ENCODE results near the gene WDR7. TPM values are rescaled to one million over a fixed set of nuclear protein-coding genes. Genes with fewer than 3 reads are reported as not detected.
"Not testable (repeated sequence)": the region's sequence is repeated elsewhere in the genome, so short reads cannot be mapped to it uniquely, and the experiment has no call there.

The WDR7 gene
- total RNA-seq, 1 experiment from 2014 or later = 11.5 TPM

DNA sequence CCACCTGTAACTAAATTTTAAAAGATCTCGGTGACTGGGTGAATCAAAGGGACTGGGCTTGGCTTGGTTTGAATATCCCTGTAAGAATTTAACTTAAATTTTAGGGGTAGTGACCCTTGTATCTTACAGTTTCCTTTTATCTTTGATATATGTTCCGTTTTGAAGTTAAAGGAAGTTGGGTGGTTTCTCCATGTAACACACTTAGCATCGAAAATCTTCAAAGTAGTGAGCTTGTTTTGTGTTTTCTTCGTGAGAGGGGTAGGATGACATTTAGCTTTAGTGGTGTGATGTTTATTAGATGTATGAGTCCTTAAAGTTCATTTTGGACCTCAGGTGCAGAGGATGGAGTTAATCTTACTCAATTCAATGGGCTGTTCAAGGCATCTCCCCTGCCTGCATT is 1.6 kb downstream of the WDR7 start:
- H3K27ac ChIP-seq (ENCODE audit: low read depth, low read length) = no peak overlapping the region
- H3K4me2 ChIP-seq (ENCODE audit: low read length) = peak overlapping the region; percentile 82; the same call in 1 of the 2 replicates
- no peaks in the 10 kb centered on the region for H3K36me3 ChIP-seq (ENCODE audit: control insufficient read depth in 1 of 2, insufficient read depth in 2 of 2, low read length in 2 of 2)
- DNase-seq (ENCODE audit: low read depth, low spot score) (no peak), ATAC-seq (no peak)
- TF ChIP-seq, protein P1, sequence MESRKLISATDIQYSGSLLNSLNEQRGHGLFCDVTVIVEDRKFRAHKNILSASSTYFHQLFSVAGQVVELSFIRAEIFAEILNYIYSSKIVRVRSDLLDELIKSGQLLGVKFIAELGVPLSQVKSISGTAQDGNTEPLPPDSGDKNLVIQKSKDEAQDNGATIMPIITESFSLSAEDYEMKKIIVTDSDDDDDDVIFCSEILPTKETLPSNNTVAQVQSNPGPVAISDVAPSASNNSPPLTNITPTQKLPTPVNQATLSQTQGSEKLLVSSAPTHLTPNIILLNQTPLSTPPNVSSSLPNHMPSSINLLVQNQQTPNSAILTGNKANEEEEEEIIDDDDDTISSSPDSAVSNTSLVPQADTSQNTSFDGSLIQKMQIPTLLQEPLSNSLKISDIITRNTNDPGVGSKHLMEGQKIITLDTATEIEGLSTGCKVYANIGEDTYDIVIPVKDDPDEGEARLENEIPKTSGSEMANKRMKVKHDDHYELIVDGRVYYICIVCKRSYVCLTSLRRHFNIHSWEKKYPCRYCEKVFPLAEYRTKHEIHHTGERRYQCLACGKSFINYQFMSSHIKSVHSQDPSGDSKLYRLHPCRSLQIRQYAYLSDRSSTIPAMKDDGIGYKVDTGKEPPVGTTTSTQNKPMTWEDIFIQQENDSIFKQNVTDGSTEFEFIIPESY (IDR thresholded peaks at IDR 0.05; ENCODE audit: extremely low read depth, insufficient replicate concordance, low read length) = no peak
- no peak for TF ChIP-seq ZFX (IDR thresholded peaks at IDR 0.05)
- TF ChIP-seq POLR2A (IDR thresholded peaks at IDR 0.05; ENCODE audit: borderline replicate concordance, extremely low read depth, insufficient read depth, insufficient read length) = no peak
- no peak for TF ChIP-seq EZH2 (IDR thresholded peaks at IDR 0.05)
- TF ChIP-seq, protein P2, sequence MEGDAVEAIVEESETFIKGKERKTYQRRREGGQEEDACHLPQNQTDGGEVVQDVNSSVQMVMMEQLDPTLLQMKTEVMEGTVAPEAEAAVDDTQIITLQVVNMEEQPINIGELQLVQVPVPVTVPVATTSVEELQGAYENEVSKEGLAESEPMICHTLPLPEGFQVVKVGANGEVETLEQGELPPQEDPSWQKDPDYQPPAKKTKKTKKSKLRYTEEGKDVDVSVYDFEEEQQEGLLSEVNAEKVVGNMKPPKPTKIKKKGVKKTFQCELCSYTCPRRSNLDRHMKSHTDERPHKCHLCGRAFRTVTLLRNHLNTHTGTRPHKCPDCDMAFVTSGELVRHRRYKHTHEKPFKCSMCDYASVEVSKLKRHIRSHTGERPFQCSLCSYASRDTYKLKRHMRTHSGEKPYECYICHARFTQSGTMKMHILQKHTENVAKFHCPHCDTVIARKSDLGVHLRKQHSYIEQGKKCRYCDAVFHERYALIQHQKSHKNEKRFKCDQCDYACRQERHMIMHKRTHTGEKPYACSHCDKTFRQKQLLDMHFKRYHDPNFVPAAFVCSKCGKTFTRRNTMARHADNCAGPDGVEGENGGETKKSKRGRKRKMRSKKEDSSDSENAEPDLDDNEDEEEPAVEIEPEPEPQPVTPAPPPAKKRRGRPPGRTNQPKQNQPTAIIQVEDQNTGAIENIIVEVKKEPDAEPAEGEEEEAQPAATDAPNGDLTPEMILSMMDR (IDR thresholded peaks at IDR 0.05 in 2 of 3, conservative IDR thresholded peaks at IDR 0.05 in 1 of 3; ENCODE audit: borderline replicate concordance in 1 of 3, insufficient read depth in 1 of 3, low read depth in 2 of 3, low read length in 2 of 3) = no peak
- H3K9me2 ChIP-seq (ENCODE audit: insufficient read depth) = no peaks in the 10 kb centered on the region
- H3K9me3 ChIP-seq (ENCODE audit: control insufficient read depth in 1 of 2, insufficient read depth in 1 of 2, low read depth in 1 of 2, low read length in 2 of 2) = no peaks in the 10 kb centered on the region
- H3K4me3 ChIP-seq (replicated peaks in 1 of 2; ENCODE audit: low read depth in 1 of 2, low read length in 2 of 2) = no peak overlapping the region
- BruUV-seq (replicated peaks) = no TSS peak
- RAD21 ChIA-PET (ENCODE audit: low non-redundant PET in 1 of 2, low total read pairs in 2 of 2, uncharacterized antibody in 2 of 2, unreplicated experiment in 2 of 2) = no interaction called here
- no peaks in the 10 kb centered on the region for H3K27me3 ChIP-seq (ENCODE audit: insufficient read depth, low read length)
- H4K20me1 ChIP-seq (ENCODE audit: insufficient read depth) = no peaks in the 10 kb centered on the region
- H2AFZ ChIP-seq (ENCODE audit: low read depth, low read length, poor library complexity, severe bottlenecking) = no peak overlapping the region
- H3K4me1 ChIP-seq (ENCODE audit: control insufficient read depth in 1 of 2, insufficient read depth in 2 of 2, low read length in 2 of 2) = peaks cover 0 to 16% of the 10 kb centered on the region in 2 experiments; a peak in 3 of 4 replicates
- peaks cover 25% of the 10 kb centered on the region for H3K79me2 ChIP-seq (ENCODE audit: insufficient read depth, low read length)
- H3K9ac ChIP-seq (ENCODE audit: low read length) = no peak overlapping the region
- POLR2A ChIA-PET = no interaction called here
- CTCF ChIA-PET = no interaction called here
- intact Hi-C loops (cut with micrococcal nuclease) = no loop called here

DNA sequence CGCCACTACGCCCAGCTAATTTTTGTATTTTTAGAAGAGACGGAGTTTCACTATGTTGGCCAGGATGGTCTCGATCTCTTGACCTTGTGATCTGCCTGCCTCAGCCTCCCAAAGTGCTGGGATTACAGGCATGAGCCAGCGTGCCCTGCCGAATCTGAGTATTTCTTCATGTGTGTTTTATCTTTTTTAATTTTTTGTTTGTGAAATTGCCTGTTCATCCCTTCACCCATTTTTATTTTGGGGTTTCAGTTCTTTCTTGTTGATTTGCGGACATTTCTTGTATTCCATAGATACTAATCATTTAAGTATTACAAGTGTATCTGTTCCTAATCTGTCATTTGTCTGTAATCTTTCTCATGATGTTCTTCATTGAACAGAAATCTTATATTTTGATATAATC is 3.1 kb downstream of the WDR7 start:
- H4K20me1 ChIP-seq (ENCODE audit: insufficient read depth); H3K9ac ChIP-seq (ENCODE audit: low read length); BruUV-seq (replicated peaks); H3K27me3 ChIP-seq (ENCODE audit: insufficient read depth, low read length); H3K4me3 ChIP-seq (replicated peaks in 1 of 2; ENCODE audit: low read depth in 1 of 2, low read length in 2 of 2); H2AFZ ChIP-seq (ENCODE audit: low read depth, low read length, poor library complexity, severe bottlenecking); H3K9me3 ChIP-seq (ENCODE audit: control insufficient read depth in 1 of 2, insufficient read depth in 1 of 2, low read depth in 1 of 2, low read length in 2 of 2); H3K27ac ChIP-seq (ENCODE audit: low read depth, low read length); H3K9me2 ChIP-seq (ENCODE audit: insufficient read depth); H3K36me3 ChIP-seq (ENCODE audit: control insufficient read depth in 1 of 2, insufficient read depth in 2 of 2, low read length in 2 of 2); RAD21 ChIA-PET (ENCODE audit: low non-redundant PET in 1 of 2, low total read pairs in 2 of 2, uncharacterized antibody in 2 of 2, unreplicated experiment in 2 of 2); CTCF ChIA-PET; DNase-seq (ENCODE audit: low read depth, low spot score); intact Hi-C loops (cut with micrococcal nuclease); ATAC-seq; H3K4me2 ChIP-seq (ENCODE audit: low read length); POLR2A ChIA-PET: not testable (repeated sequence)
- H3K79me2 ChIP-seq (ENCODE audit: insufficient read depth, low read length) = peaks cover 25% of the 10 kb centered on the region
- H3K4me1 ChIP-seq (ENCODE audit: control insufficient read depth in 1 of 2, insufficient read depth in 2 of 2, low read length in 2 of 2) = peaks cover 0 to 16% of the 10 kb centered on the region in 2 experiments; a peak in 3 of 4 replicates
